ENCODE data around the gene ASIC2. TPM values are rescaled to one million over a fixed set of nuclear protein-coding genes. Genes with fewer than 3 reads are reported as not detected.

The ASIC2 gene
- total and polyA plus RNA-seq, 12 donors = not detected

DNA sequence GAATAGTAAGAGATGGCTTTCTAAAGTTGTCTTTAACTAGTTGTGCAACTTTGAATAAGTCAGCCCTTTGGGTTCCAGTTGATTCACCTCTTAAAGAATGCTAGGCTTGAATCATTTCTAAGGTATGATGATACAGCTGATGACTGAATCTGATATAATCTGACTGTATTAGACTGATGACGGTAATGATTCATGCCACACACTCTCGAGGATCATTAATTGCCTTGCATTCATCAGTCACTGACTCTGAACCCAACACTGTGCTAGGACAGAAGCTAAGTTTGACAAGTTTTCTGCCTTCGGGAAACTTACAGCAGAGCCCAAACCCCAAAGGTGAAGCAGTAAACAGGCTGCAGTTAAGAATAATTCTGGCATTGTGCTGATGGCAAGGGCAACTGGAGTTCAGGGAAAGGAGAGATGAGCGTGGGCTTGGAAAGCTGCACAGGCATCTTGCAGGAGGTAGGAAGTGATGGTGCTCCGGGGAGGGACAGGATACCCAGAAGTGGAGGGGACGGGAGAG lies 25.8 kb downstream of the ASIC2 start:
- Histone ChIP-seq H3K4me3 (no peak overlapping the region), H3K27ac (no peak overlapping the region), H3K4me1 (no peaks in the 10 kb centered on the region), H3K27me3 (peaks cover 0 to 27% (median 0%) of the 10 kb centered on the region in 7 donors), H3K36me3 (no peaks in the 10 kb centered on the region), H3K9me3 (no peaks in the 10 kb centered on the region)
- TF ChIP-seq, protein P1, sequence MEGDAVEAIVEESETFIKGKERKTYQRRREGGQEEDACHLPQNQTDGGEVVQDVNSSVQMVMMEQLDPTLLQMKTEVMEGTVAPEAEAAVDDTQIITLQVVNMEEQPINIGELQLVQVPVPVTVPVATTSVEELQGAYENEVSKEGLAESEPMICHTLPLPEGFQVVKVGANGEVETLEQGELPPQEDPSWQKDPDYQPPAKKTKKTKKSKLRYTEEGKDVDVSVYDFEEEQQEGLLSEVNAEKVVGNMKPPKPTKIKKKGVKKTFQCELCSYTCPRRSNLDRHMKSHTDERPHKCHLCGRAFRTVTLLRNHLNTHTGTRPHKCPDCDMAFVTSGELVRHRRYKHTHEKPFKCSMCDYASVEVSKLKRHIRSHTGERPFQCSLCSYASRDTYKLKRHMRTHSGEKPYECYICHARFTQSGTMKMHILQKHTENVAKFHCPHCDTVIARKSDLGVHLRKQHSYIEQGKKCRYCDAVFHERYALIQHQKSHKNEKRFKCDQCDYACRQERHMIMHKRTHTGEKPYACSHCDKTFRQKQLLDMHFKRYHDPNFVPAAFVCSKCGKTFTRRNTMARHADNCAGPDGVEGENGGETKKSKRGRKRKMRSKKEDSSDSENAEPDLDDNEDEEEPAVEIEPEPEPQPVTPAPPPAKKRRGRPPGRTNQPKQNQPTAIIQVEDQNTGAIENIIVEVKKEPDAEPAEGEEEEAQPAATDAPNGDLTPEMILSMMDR (IDR thresholded peaks at IDR 0.05) = no peak
- no peak for DNase-seq
- ATAC-seq = no peak
- intact Hi-C loops (cut with DNase I) = no loop called here
- WGBS, 2 donors = 73 to 79% methylated on average over 6 of the region's 6 CpGs

DNA sequence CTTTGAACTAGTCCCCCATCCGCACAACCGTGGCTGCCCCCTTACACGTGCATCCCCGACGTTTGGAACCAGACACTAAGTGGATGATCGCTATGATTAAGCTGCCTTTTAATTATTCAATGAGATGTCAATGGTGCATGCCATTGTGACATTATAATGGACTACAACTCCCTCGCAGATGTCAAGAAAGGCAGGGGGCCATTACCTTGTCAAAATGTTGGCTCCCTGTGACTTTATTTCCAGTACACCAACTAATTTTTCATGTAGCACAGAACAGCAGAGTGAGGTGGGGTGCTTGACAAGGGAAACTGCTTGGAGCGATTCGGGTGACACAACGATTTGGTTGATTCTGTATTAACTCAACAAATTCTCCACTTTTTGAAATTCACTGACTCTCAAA lies 26.5 kb downstream of the ASIC2 start:
- H3K36me3 ChIP-seq = no peaks in the 10 kb centered on the region
- TF ChIP-seq, protein P1 (IDR thresholded peaks at IDR 0.05) = no peak
- intact Hi-C loops (cut with DNase I) = no loop called here
- no peak overlapping the region for H3K27ac ChIP-seq
- 81 to 84% methylated on average over 10 of the region's 10 CpGs for WGBS, 2 donors
- no peaks in the 10 kb centered on the region for H3K4me1 ChIP-seq
- no peak for ATAC-seq
- H3K27me3 ChIP-seq = peaks cover 0 to 34% (median 7%) of the 10 kb centered on the region in 7 donors
- H3K4me3 ChIP-seq = no peak overlapping the region
- no peaks in the 10 kb centered on the region for H3K9me3 ChIP-seq
- DNase-seq = no peak

DNA sequence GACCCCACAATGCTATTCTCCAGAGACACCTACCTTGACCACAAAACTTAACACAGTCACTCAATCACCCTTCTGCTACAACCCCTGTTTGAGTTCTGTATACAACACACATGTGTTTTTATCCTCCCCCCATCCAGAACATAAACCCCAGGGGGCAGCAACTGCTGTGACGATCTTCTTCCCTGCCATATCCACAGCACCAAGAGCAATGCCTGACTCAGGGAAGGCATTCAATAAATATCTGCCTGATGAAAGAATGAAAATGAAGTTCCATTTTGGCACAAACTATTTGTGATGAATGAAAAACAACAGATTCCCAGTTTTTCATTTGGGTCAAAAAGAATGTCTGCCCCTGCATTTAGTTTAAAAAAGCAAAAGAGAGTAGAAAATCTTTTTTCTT lies 27.0 kb downstream of the ASIC2 start:
- intact Hi-C loops (cut with DNase I) = no loop called here
- no peak for DNase-seq
- H3K9me3 ChIP-seq = no peaks in the 10 kb centered on the region
- ATAC-seq = no peak
- no peaks in the 10 kb centered on the region for H3K36me3 ChIP-seq
- H3K27me3 ChIP-seq = peaks cover 0 to 39% (median 7%) of the 10 kb centered on the region in 7 donors
- H3K27ac ChIP-seq = no peak overlapping the region
- TF ChIP-seq, protein P1 (IDR thresholded peaks at IDR 0.05) = no peak
- H3K4me1 ChIP-seq = no peaks in the 10 kb centered on the region
- H3K4me3 ChIP-seq = no peak overlapping the region
- WGBS, 2 donors = 15 to 31% methylated on average over 1 of the region's 1 CpG

DNA sequence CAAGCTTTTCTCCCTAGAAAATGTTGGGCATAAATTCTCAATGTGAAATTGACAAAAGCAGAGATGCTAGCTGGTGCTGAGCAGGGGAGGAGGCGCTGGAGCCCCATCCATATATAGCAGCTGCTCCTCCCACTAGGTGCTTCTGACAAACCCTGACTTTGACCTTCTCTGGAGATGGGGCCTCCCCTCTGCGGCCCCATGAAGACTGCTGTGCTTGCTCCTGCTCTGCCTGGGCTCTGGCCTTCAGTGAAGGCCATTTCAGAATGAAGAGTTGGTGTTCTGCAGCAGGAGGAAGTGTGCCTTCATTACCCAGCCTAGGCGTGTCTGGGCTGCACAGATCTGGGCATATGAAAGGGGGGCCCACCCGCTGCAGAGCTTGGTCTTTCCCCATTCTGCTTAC lies 29.7 kb downstream of the ASIC2 start:
- Histone ChIP-seq H3K36me3 (no peaks in the 10 kb centered on the region), H3K9me3 (no peaks in the 10 kb centered on the region), H3K4me3 (no peak overlapping the region), H3K27ac (no peak overlapping the region), H3K27me3 (peaks cover 0 to 44% (median 17%) of the 10 kb centered on the region in 7 donors), H3K4me1 (no peaks in the 10 kb centered on the region)
- DNase-seq = no peak
- intact Hi-C loops (cut with DNase I) = no loop called here
- no peak for ATAC-seq
- TF ChIP-seq, protein P1 (IDR thresholded peaks at IDR 0.05) = no peak
- 72 to 73% methylated on average over 4 of the region's 4 CpGs for WGBS, 2 donors
